Naive thymus-derived CD4-positive, alpha-beta T cell (primary cell): ENCODE results near the gene SLC25A43. TPM values are rescaled to one million over a fixed set of nuclear protein-coding genes. Genes with fewer than 3 reads are reported as not detected.

Experiments used
- ATAC-seq: fragments of 150-1000 bp; cut with Tn5 transposase; 2 replicates; pipeline ENCODE4 v1.10.0; 2021; ENCODE audit warnings: mild to moderate bottlenecking, moderate library complexity
- CTCF ChIA-PET: fragments of 350-600 bp; sonication (Branson Sonifier 250); formaldehyde crosslinking; loops from one replicate; lab custom pipeline; 2021; ENCODE audit warnings: antibody characterized with exemption; lab: Charles Lee
- POLR2A ChIA-PET: fragments of 350-600 bp; sonication (Branson Sonifier 250); formaldehyde crosslinking; loops from one replicate; lab custom pipeline; 2021; ENCODE audit warnings: antibody characterized with exemption, inconsistent platforms; lab: Charles Lee
- DNase-seq, 9 donors: peaks; one replicate each; pipeline versions ENCODE4 v3.0.0 to v3.0.0-alpha.2; 2020 to 2022; ENCODE audit warnings: mixed read lengths in 1 of 9
- H3K27ac ChIP-seq: one replicate; pipeline ENCODE4 v1.7.0; 2013; ENCODE audit warnings: mild to moderate bottlenecking, low read depth, low read length, moderate library complexity
- H3K27me3 ChIP-seq, 2 donors: one replicate each; pipeline ENCODE4 v1.7.0; 2013; ENCODE audit warnings: low read length in 2 of 2, mild to moderate bottlenecking in 2 of 2, moderate library complexity in 2 of 2; ENCODE audit not compliant: control insufficient read depth in 2 of 2, insufficient read depth in 2 of 2
- H3K36me3 ChIP-seq, 3 experiments: 1 replicate in 2 of 3; 2 replicates in 1 of 3; pipeline ENCODE4 v1.7.0; 2013; ENCODE audit warnings: low read length in 3 of 3, mild to moderate bottlenecking in 3 of 3, moderate library complexity in 1 of 3; ENCODE audit not compliant: insufficient read depth in 3 of 3, control insufficient read depth in 2 of 3
- H3K4me1 ChIP-seq, 2 donors: one replicate each; pipeline ENCODE4 v1.7.0; 2013; ENCODE audit warnings: low read length in 2 of 2, mild to moderate bottlenecking in 2 of 2, moderate library complexity in 1 of 2; ENCODE audit not compliant: control insufficient read depth in 2 of 2, insufficient read depth in 2 of 2
- H3K4me3 ChIP-seq: 2 replicates; pipeline ENCODE4 v1.7.0; 2013; ENCODE audit warnings: mild to moderate bottlenecking, low read length
- H3K9me3 ChIP-seq, 3 experiments: 1 replicate in 2 of 3; 2 replicates in 1 of 3; pipeline ENCODE4 v1.7.0; 2013; ENCODE audit warnings: low read length in 3 of 3; ENCODE audit not compliant: control insufficient read depth in 2 of 3
- H3K27ac Mint-ChIP-seq, 9 donors: one replicate each; pipeline ENCODE4 v1.8.0; 2020 to 2022; ENCODE audit warnings: mixed read lengths in 9 of 9, mild to moderate bottlenecking in 8 of 9, moderate library complexity in 5 of 9, inconsistent platforms in 2 of 9
- H3K27me3 Mint-ChIP-seq, 5 donors: one replicate each; pipeline ENCODE4 v1.8.0; 2021 to 2022; ENCODE audit warnings: mixed read lengths in 5 of 5, mild to moderate bottlenecking in 1 of 5
- H3K36me3 Mint-ChIP-seq, 5 donors: one replicate each; pipeline ENCODE4 v1.8.0; 2020 to 2022; ENCODE audit warnings: mixed read lengths in 5 of 5, mild to moderate bottlenecking in 3 of 5, inconsistent platforms in 1 of 5
- H3K4me1 Mint-ChIP-seq, 7 donors: one replicate each; pipeline ENCODE4 v1.8.0; 2020 to 2022; ENCODE audit warnings: mixed read lengths in 7 of 7, mild to moderate bottlenecking in 3 of 7, inconsistent platforms in 1 of 7
- H3K4me3 Mint-ChIP-seq, 10 donors: one replicate each; pipeline ENCODE4 v1.8.0; 2020 to 2022; ENCODE audit warnings: mild to moderate bottlenecking in 10 of 10, mixed read lengths in 10 of 10, moderate library complexity in 6 of 10, inconsistent platforms in 2 of 10
- H3K9me3 Mint-ChIP-seq, 11 donors: one replicate each; pipeline ENCODE4 v1.8.0; 2020 to 2022; ENCODE audit warnings: mixed read lengths in 11 of 11, mild to moderate bottlenecking in 4 of 11, inconsistent platforms in 1 of 11, moderate library complexity in 1 of 11
- intact Hi-C, 2 donors: fragments of 100-400 bp; cut with micrococcal nuclease; formaldehyde crosslinking; loops; one replicate each; pipeline ENCODE4 v1.15.1; 2023
- polyA plus RNA-seq, 2 donors: library from polyadenylated mRNA; unstranded; fragments of 300-500 nt; fragmentation: Illumina TruSeq; gene quantifications; one replicate each; pipeline ENCODE4 v1.2.3, GENCODE V29; 2021
- total RNA-seq, 6 experiments: library from RNA in 5 of 6; stranded (reverse) in 5 of 6; gene quantifications; 1 replicate in 5 of 6; 2 replicates in 1 of 6; pipeline ENCODE4 v1.2.3 and lab custom pipeline; 2021 to 2026

SLC25A43 gene
- total and polyA plus RNA-seq, 7 experiments from 2014 or later = 1.8 to 8.2 (median 2.6) TPM

GRCh38 chrX:119417842-119418241 lies 18.7 kb downstream of the SLC25A43 start:
- H3K27me3 ChIP-seq = no peaks in the 10 kb centered on the region
- no peak overlapping the region for H3K4me3 ChIP-seq
- ATAC-seq = no peak
- CTCF ChIA-PET = interaction anchor here (0.6 to 1.6 kb wide), 2 partner anchors 71 to 200 kb away, joined by 4 read pairs; no protein-coding TSS in a partner anchor
- H3K27me3 Mint-ChIP-seq = no peaks in the 10 kb centered on the region
- H3K4me1 Mint-ChIP-seq = no peaks in the 10 kb centered on the region
- DNase-seq = no peak
- intact Hi-C loops = no loop called here
- H3K4me1 ChIP-seq = no peaks in the 10 kb centered on the region
- peak overlapping the region in 2 of 9 donors; percentile 9 to 30 for H3K27ac Mint-ChIP-seq
- H3K36me3 ChIP-seq = no peaks in the 10 kb centered on the region
- POLR2A ChIA-PET = no interaction called here
- no peak overlapping the region for H3K27ac ChIP-seq
- H3K9me3 Mint-ChIP-seq = no peaks in the 10 kb centered on the region
- no peak overlapping the region for H3K4me3 Mint-ChIP-seq
- no peaks in the 10 kb centered on the region for H3K9me3 ChIP-seq
- peaks cover 0 to 4% (median 3%) of the 10 kb centered on the region in 5 donors for H3K36me3 Mint-ChIP-seq

GRCh38 chrX:119419146-119419545 lies 20.0 kb downstream of the SLC25A43 start:
- no peaks in the 10 kb centered on the region for H3K9me3 Mint-ChIP-seq

GRCh38 chrX:119419898-119420297 lies 20.8 kb downstream of the SLC25A43 start:
- no peaks in the 10 kb centered on the region for H3K27me3 Mint-ChIP-seq
- DNase-seq = no peak

More at GRCh38 chrX:119419146-119419545, 20.0 kb downstream of the SLC25A43 start:
- Mint-ChIP-seq H3K4me1 (no peaks in the 10 kb centered on the region), H3K27me3 (no peaks in the 10 kb centered on the region), H3K4me3 (no peak overlapping the region), H3K27ac (no peak overlapping the region), H3K36me3 (peaks cover 0 to 4% (median 3%) of the 10 kb centered on the region in 5 donors)
- ChIA-PET CTCF (interaction anchor here (0.6 kb wide), 1 partner anchor 469 kb away, joined by 3 read pairs; no protein-coding TSS in a partner anchor), POLR2A (no interaction called here)
- intact Hi-C loops = no loop called here
- H3K27me3 ChIP-seq = no peaks in the 10 kb centered on the region
- no peak overlapping the region for H3K27ac ChIP-seq
- no peaks in the 10 kb centered on the region for H3K9me3 ChIP-seq
- no peaks in the 10 kb centered on the region for H3K4me1 ChIP-seq
- no peak for DNase-seq
- no peak for ATAC-seq
- H3K4me3 ChIP-seq = no peak overlapping the region
- H3K36me3 ChIP-seq = no peaks in the 10 kb centered on the region

GRCh38 chrX:119421016-119421705 lies 22.0 kb downstream of the SLC25A43 start:
- Mint-ChIP-seq H3K9me3 (no peaks in the 10 kb centered on the region), H3K27ac (no peak overlapping the region), H3K4me1 (peaks cover 0 to 9% (median 0%) of the 10 kb centered on the region in 7 donors), H3K27me3 (no peaks in the 10 kb centered on the region), H3K36me3 (peaks cover 0 to 4% (median 3%) of the 10 kb centered on the region in 5 donors), H3K4me3 (no peak overlapping the region)
- Histone ChIP-seq H3K4me1 (no peaks in the 10 kb centered on the region), H3K27ac (no peak overlapping the region), H3K9me3 (no peaks in the 10 kb centered on the region), H3K36me3 (no peaks in the 10 kb centered on the region), H3K4me3 (no peak overlapping the region), H3K27me3 (no peaks in the 10 kb centered on the region)
- ChIA-PET POLR2A (no interaction called here), CTCF (no interaction called here)
- ATAC-seq (no peak), DNase-seq (no peak)
- intact Hi-C loops = no loop called here

More at GRCh38 chrX:119419898-119420297, 20.8 kb downstream of the SLC25A43 start:
- Mint-ChIP-seq H3K4me1 (no peaks in the 10 kb centered on the region), H3K4me3 (no peak overlapping the region), H3K36me3 (peaks cover 0 to 4% (median 3%) of the 10 kb centered on the region in 5 donors), H3K9me3 (no peaks in the 10 kb centered on the region), H3K27ac (no peak overlapping the region)
- Histone ChIP-seq H3K27me3 (no peaks in the 10 kb centered on the region), H3K4me3 (no peak overlapping the region), H3K4me1 (no peaks in the 10 kb centered on the region), H3K36me3 (no peaks in the 10 kb centered on the region), H3K9me3 (no peaks in the 10 kb centered on the region), H3K27ac (no peak overlapping the region)
- no peak for ATAC-seq
- ChIA-PET CTCF (interaction anchor here (0.6 to 0.7 kb wide), 2 partner anchors 167 to 469 kb away, joined by 3 to 4 read pairs; no protein-coding TSS in a partner anchor), POLR2A (no interaction called here)
- intact Hi-C loops = no loop called here

- DNase-seq = no peak
- peaks cover 4 to 24% (median 12%) of the 10 kb centered on the region in 7 donors for H3K4me1 Mint-ChIP-seq
Observed at GRCh38 chrX:119423631-119424030, 24.5 kb downstream of the SLC25A43 start.

GRCh38 chrX:119424999-119425398 lies 25.9 kb downstream of the SLC25A43 start:
- Histone ChIP-seq H3K27ac (no peak overlapping the region), H3K4me1 (peaks cover 0 to 7% of the 10 kb centered on the region in 2 donors), H3K9me3 (no peaks in the 10 kb centered on the region), H3K4me3 (no peak overlapping the region), H3K27me3 (no peaks in the 10 kb centered on the region), H3K36me3 (no peaks in the 10 kb centered on the region)
- Mint-ChIP-seq H3K27me3 (no peaks in the 10 kb centered on the region), H3K36me3 (peaks cover 0 to 4% (median 1%) of the 10 kb centered on the region in 5 donors), H3K4me1 (peaks cover 4 to 24% (median 12%) of the 10 kb centered on the region in 7 donors), H3K9me3 (no peaks in the 10 kb centered on the region), H3K4me3 (no peak overlapping the region), H3K27ac (no peak overlapping the region)
- ATAC-seq (no peak), DNase-seq (no peak)
- intact Hi-C loops = no loop called here
- POLR2A ChIA-PET = no interaction called here
- CTCF ChIA-PET = no interaction called here

More at GRCh38 chrX:119423631-119424030, 24.5 kb downstream of the SLC25A43 start:
- H3K27ac Mint-ChIP-seq = no peak overlapping the region
- peaks cover 0 to 4% (median 2%) of the 10 kb centered on the region in 5 donors for H3K36me3 Mint-ChIP-seq
- intact Hi-C loops = no loop called here
- no peaks in the 10 kb centered on the region for H3K36me3 ChIP-seq
- no peak overlapping the region for H3K27ac ChIP-seq
- peaks cover 0 to 7% of the 10 kb centered on the region in 2 donors for H3K4me1 ChIP-seq
- H3K9me3 Mint-ChIP-seq = no peaks in the 10 kb centered on the region
- no peak overlapping the region for H3K4me3 ChIP-seq
- CTCF ChIA-PET = no interaction called here
- no peak for ATAC-seq
- POLR2A ChIA-PET = no interaction called here
- no peaks in the 10 kb centered on the region for H3K9me3 ChIP-seq
- H3K4me3 Mint-ChIP-seq = no peak overlapping the region
- H3K27me3 ChIP-seq = no peaks in the 10 kb centered on the region
- no peaks in the 10 kb centered on the region for H3K27me3 Mint-ChIP-seq
